Panc1 (cell line): ENCODE data around the gene CHST15.

ENCODE experiments used
- CTCF ChIP-seq: fragments of 450-650 bp; IDR thresholded peaks from 2 replicates; pipeline ENCODE4 v1.5.1; 2017; ENCODE audit warnings: mild to moderate bottlenecking
- POLR2AphosphoS5 ChIP-seq: IDR thresholded peaks from 2 replicates; pipeline ENCODE4 v1.6.1; 2012; ENCODE audit warnings: mild to moderate bottlenecking, low read depth, low read length, moderate library complexity
- REST ChIP-seq, 2 experiments: IDR thresholded peaks; 2 replicates each; pipeline ENCODE4 v1.6.1; 2011 to 2012; ENCODE audit warnings: low read depth in 2 of 2, control low read depth in 1 of 2, low read length in 1 of 2, mild to moderate bottlenecking in 1 of 2, moderate library complexity in 1 of 2; ENCODE audit not compliant: insufficient read depth in 1 of 2

DNA sequence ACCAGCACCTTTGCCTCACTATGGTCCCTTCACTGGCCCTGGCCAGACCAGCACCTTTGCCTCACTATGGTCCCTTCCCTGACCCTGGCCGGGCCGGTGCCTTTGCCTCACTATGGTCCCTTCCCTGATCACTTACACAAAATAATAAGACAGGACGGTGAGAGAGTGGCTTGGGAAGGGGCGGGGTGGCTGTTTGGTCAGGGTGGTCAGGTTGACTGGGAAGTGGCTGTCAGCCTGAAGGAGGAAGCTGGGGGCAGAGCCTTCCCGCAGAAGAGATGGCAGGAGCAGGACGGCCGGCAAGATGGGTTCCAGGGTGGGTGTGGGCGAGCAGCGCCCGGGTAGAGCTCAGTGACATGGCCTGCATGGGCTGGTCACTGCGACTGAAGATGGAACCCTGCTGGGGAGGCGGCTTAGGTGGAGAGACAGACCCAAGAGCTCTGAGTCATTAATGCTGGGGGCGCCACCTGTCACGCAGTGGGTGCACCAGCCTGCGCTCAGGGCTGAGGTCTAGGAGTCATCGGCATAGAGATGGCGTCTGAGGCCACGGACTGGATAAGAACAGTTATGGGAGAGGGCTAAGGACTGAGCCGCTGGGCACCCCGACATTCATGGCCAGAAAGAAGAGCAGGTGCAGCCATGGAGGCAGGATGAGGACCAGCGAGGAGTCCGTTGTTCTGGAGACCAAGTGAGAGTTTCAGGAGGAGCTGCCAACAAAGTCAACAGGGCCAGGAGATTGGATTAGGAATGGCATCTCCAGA lies 91.8 kb downstream of the CHST15 start:
- TF ChIP-seq CTCF (no peak), REST (IDR thresholded peaks at IDR 0.05; ENCODE audit: insufficient read depth in 1 of 2, low read depth in 2 of 2, low read length in 1 of 2) (no peak), POLR2AphosphoS5 (no peak)
